Panc1 (cell line): Measurements from ENCODE around the gene UBE2E2. TPM values are rescaled to one million over a fixed set of nuclear protein-coding genes. Genes with fewer than 3 reads are reported as not detected.

Experiments
- ATAC-seq: fragments of 200-7000 bp; cut with Tn5 transposase; 2 replicates; pipeline ENCODE4 v1.9.1; 2020; ENCODE audit warnings: mild to moderate bottlenecking, moderate library complexity
- BruUV-seq: library from RNA; stranded (reverse); fragments of 400-500 nt; replicated peaks from 2 replicates; lab custom pipeline; 2021; lab: Mats Ljungman, UMichigan
- CTCF ChIA-PET: fragments of 300-600 bp; sonication (Branson Sonifier 250); formaldehyde crosslinking; loops from one replicate; lab custom pipeline; 2022; ENCODE audit warnings: antibody characterized with exemption; lab: Charles Lee
- POLR2A ChIA-PET: fragments of 300-600 bp; sonication (Branson Sonifier 250); formaldehyde crosslinking; loops from one replicate; lab custom pipeline; 2022; ENCODE audit warnings: antibody characterized with exemption; lab: Charles Lee
- DNase-seq: peaks from one replicate; pipeline ENCODE4 v3.0.0-alpha.2; 2010; ENCODE audit warnings: low read depth, low spot score
- H3K27ac ChIP-seq: 2 replicates; pipeline ENCODE4 v1.5.1; 2011; ENCODE audit warnings: mild to moderate bottlenecking, low read length, inconsistent platforms
- H3K27me3 ChIP-seq: fragments of 200-500 bp; sonication (Bioruptor generic); 2 replicates; pipeline ENCODE4 v1.6.0; 2014; ENCODE audit warnings: low read length, inconsistent platforms; ENCODE audit not compliant: control insufficient read depth, insufficient read depth
- H3K36me3 ChIP-seq: fragments of 200-500 bp; sonication (Bioruptor generic); 2 replicates; pipeline ENCODE4 v1.5.1; 2014; ENCODE audit warnings: inconsistent platforms, mild to moderate bottlenecking, low read length, moderate library complexity; ENCODE audit not compliant: control insufficient read depth, insufficient read depth
- H3K4me1 ChIP-seq: 2 replicates; pipeline ENCODE4 v1.5.1; 2011; ENCODE audit warnings: inconsistent platforms, mild to moderate bottlenecking, low read length, moderate library complexity; ENCODE audit not compliant: control insufficient read depth, insufficient read depth
- H3K4me3 ChIP-seq, 2 experiments: 2 replicates each; pipeline ENCODE4 v1.5.1; 2011 to 2012; ENCODE audit warnings: low read depth in 2 of 2, low read length in 2 of 2, mild to moderate bottlenecking in 2 of 2, inconsistent platforms in 1 of 2, moderate library complexity in 1 of 2
- H3K9me3 ChIP-seq: fragments of 200-500 bp; sonication (Bioruptor generic); 2 replicates; pipeline ENCODE4 v1.5.1; 2014; ENCODE audit warnings: low read depth, mild to moderate bottlenecking, inconsistent platforms, low read length, moderate library complexity; ENCODE audit not compliant: control insufficient read depth, insufficient read depth
- POLR2AphosphoS5 ChIP-seq: IDR thresholded peaks from 2 replicates; pipeline ENCODE4 v1.6.1; 2012; ENCODE audit warnings: mild to moderate bottlenecking, low read depth, low read length, moderate library complexity
- SIN3A ChIP-seq: IDR thresholded peaks from 2 replicates; pipeline ENCODE4 v1.6.1; 2012; ENCODE audit warnings: low read depth, mild to moderate bottlenecking, low read length, moderate library complexity, borderline replicate concordance; ENCODE audit not compliant: insufficient read depth
- TCF7L2 ChIP-seq: IDR thresholded peaks from 2 replicates; pipeline ENCODE4 v1.6.1; 2011; ENCODE audit warnings: mild to moderate bottlenecking, low read depth, low read length, inconsistent platforms
- in situ Hi-C: cut with HindIII; loops from 2 replicates; pipeline ENCODE4 v1.10.0; 2016; ENCODE audit warnings: low sequenced_read_pairs, low pct_unique_long_range_greater_than_20kb
- intact Hi-C: fragments of 100-400 bp; cut with micrococcal nuclease; formaldehyde crosslinking; loops from one replicate; pipeline ENCODE4 v1.10.0; 2022; ENCODE audit not compliant: unreplicated experiment
- total RNA-seq: library from RNA; stranded (reverse); gene quantifications from one replicate; pipeline ENCODE4 v1.2.1, GENCODE V29; 2021; ENCODE audit not compliant: unreplicated experiment
- TF ChIP-seq, protein P1 (sequence below), 2 experiments: IDR thresholded peaks; 2 replicates each; pipeline ENCODE4 v1.6.1; 2011 to 2012; ENCODE audit warnings: low read depth in 2 of 2, control low read depth in 1 of 2, low read length in 1 of 2, mild to moderate bottlenecking in 1 of 2, moderate library complexity in 1 of 2; ENCODE audit not compliant: insufficient read depth in 1 of 2
- TF ChIP-seq, protein P2 (sequence below): fragments of 450-650 bp; IDR thresholded peaks from 2 replicates; pipeline ENCODE4 v1.5.1; 2017; ENCODE audit warnings: mild to moderate bottlenecking

The UBE2E2 gene
- total RNA-seq, 1 experiment from 2014 or later: 38.2 TPM

DNA sequence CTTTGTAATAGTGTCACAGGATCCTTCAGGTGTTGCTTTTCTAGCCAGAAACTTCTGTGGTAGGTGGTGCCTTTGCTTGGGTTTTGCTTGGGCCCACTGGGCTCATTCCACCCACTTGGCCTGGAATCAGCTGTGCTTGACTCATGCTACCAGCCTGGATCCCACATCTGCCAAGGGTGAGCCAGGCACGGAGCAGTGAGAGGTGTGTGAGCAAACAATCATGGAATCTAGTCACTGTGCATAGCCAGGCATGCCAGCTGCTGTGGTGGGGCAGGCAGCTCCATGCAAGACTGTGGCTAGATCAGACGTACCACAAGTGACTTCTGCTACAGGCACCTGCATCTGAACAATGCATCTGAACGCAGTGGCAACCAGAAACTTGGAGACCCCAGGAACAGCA, 275.9 kb downstream of the UBE2E2 start:
- Histone ChIP-seq H3K27ac (no peak overlapping the region), H3K4me3 (no peak overlapping the region), H3K27me3 (no peaks in the 10 kb centered on the region), H3K4me1 (no peaks in the 10 kb centered on the region; the same call in 1 of the 2 replicates), H3K9me3 (peaks cover 13% of the 10 kb centered on the region; the same call in 1 of the 2 replicates), H3K36me3 (no peaks in the 10 kb centered on the region)
- POLR2A ChIA-PET: no interaction called here
- TF ChIP-seq, protein P1, sequence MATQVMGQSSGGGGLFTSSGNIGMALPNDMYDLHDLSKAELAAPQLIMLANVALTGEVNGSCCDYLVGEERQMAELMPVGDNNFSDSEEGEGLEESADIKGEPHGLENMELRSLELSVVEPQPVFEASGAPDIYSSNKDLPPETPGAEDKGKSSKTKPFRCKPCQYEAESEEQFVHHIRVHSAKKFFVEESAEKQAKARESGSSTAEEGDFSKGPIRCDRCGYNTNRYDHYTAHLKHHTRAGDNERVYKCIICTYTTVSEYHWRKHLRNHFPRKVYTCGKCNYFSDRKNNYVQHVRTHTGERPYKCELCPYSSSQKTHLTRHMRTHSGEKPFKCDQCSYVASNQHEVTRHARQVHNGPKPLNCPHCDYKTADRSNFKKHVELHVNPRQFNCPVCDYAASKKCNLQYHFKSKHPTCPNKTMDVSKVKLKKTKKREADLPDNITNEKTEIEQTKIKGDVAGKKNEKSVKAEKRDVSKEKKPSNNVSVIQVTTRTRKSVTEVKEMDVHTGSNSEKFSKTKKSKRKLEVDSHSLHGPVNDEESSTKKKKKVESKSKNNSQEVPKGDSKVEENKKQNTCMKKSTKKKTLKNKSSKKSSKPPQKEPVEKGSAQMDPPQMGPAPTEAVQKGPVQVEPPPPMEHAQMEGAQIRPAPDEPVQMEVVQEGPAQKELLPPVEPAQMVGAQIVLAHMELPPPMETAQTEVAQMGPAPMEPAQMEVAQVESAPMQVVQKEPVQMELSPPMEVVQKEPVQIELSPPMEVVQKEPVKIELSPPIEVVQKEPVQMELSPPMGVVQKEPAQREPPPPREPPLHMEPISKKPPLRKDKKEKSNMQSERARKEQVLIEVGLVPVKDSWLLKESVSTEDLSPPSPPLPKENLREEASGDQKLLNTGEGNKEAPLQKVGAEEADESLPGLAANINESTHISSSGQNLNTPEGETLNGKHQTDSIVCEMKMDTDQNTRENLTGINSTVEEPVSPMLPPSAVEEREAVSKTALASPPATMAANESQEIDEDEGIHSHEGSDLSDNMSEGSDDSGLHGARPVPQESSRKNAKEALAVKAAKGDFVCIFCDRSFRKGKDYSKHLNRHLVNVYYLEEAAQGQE (IDR thresholded peaks at IDR 0.05; ENCODE audit: insufficient read depth in 1 of 2, low read depth in 2 of 2, low read length in 1 of 2): no peak
- TF ChIP-seq TCF7L2 (no peak), SIN3A (no peak), POLR2AphosphoS5 (no peak)
- TF ChIP-seq, protein P2, sequence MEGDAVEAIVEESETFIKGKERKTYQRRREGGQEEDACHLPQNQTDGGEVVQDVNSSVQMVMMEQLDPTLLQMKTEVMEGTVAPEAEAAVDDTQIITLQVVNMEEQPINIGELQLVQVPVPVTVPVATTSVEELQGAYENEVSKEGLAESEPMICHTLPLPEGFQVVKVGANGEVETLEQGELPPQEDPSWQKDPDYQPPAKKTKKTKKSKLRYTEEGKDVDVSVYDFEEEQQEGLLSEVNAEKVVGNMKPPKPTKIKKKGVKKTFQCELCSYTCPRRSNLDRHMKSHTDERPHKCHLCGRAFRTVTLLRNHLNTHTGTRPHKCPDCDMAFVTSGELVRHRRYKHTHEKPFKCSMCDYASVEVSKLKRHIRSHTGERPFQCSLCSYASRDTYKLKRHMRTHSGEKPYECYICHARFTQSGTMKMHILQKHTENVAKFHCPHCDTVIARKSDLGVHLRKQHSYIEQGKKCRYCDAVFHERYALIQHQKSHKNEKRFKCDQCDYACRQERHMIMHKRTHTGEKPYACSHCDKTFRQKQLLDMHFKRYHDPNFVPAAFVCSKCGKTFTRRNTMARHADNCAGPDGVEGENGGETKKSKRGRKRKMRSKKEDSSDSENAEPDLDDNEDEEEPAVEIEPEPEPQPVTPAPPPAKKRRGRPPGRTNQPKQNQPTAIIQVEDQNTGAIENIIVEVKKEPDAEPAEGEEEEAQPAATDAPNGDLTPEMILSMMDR: no peak
- in situ Hi-C loops (no loop called here), intact Hi-C loops (no loop called here)
- no TSS peak for BruUV-seq
- CTCF ChIA-PET: no interaction called here
- DNase-seq (no peak), ATAC-seq (no peak)

DNA sequence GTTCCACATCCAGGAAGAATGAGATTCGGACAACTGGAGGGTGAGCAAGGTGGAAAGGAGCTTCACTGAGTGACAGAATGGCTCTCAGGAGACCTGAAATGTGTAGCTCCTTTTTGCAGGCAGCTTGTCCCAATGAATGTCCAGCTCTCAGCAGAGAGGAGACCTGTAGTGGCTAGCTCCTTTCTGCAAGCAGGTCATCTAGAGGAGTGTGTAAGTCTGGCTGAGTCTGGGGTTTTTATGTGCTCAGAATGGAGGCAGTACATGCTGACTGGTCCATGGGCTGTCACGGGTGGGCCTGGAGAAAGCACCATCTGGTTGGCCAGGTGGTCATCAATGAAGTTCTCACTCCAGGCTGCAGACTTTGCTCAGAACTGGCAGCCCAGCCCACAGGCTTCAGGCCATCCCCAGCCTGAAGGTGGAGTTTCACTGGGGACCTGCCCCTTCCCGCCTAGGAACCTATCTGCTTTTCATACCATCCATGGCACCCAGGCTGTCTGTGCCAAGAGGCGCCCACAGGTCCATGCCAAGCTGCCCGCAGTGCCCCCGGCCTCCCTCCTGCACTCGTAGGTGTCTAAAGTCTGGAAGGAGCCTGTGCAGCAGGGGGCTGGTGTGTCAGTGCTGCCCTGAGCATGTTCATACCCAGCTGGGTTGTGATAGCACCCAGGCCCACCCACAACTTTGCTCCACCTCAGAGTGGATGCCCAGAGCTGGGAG, 276.6 kb downstream of the UBE2E2 start:
- Histone ChIP-seq H3K27ac (no peak overlapping the region), H3K27me3 (no peaks in the 10 kb centered on the region), H3K9me3 (peaks cover 13% of the 10 kb centered on the region; the same call in 1 of the 2 replicates), H3K36me3 (no peaks in the 10 kb centered on the region), H3K4me1 (no peaks in the 10 kb centered on the region; the same call in 1 of the 2 replicates), H3K4me3 (no peak overlapping the region)
- TF ChIP-seq, protein P2: no peak
- TF ChIP-seq SIN3A (no peak), POLR2AphosphoS5 (no peak)
- POLR2A ChIA-PET: no interaction called here
- ATAC-seq (no peak), DNase-seq (no peak)
- CTCF ChIA-PET: no interaction called here
- in situ Hi-C loops (no loop called here), intact Hi-C loops (no loop called here)
- no TSS peak for BruUV-seq
